GM21737 (cell line): ENCODE measurements around the gene AMPD2.

Experiments used
- ATAC-seq: cut with Tn5 transposase; IDR thresholded peaks from one replicate; pipeline ENCODE4 v1.9.1; 2021; ENCODE audit warnings: mild to moderate bottlenecking, moderate library complexity; ENCODE audit not compliant: unreplicated experiment

AMPD2 gene

GRCh38 chr1:109619576-109620400, at the start of gene AMPD2, which contains the start of gene GNAT2:
AMPD2 (plus strand) TSS chr1:109619837; CDS start chr1:109621176, 1,339 bp downstream.
GNAT2 (minus strand) TSS chr1:109619616; CDS start chr1:109612870, 6,746 bp downstream.
- peak; percentile 42 for ATAC-seq

- ATAC-seq, result no peak
Observed at GRCh38 chr1:109570414-109570813, 49.2 kb upstream of the AMPD2 start.

DNA sequence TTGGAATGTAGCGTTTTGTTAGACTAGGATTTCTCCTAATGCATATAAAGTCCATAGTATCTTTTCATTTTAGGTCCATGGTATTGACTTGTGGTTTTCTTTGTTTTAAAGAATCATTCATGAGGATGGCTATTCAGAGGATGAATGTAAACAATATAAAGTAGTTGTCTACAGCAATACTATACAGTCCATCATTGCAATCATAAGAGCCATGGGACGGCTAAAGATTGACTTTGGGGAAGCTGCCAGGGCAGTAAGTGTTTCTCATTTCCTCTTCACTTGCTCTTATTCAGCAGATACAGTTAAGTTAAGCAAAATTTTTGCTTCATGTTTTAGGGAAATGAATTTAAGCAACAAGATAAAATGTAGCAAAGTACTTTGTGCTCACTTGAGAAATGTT, 45.9 kb upstream of the AMPD2 start:
- ATAC-seq, result no peak

GRCh38 chr1:109578947-109579443, 40.6 kb upstream of the AMPD2 start:
- ATAC-seq, result no peak

DNA sequence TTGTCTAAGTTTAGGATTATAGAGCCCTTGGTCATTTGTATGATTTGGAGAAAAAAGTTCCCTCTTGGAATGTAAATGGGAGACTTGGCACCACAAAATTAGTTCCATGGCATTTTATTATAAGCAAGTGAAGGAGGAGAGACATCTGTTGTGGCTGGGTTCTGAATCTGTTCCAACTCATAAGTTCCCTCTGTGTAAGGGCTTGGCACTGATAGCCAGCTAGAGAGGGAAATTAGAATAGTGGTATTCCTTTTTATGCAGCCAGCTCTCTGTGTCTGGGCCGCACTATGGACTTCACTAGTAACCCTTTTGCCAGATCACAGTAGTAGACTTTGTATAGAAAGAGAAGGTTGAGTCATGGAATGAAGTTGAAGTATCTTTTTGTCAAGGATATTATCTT, 40.1 kb upstream of the AMPD2 start:
- ATAC-seq, result no peak

GRCh38 chr1:109582021-109582420, 37.6 kb upstream of the AMPD2 start:
- ATAC-seq, result no peak

- ATAC-seq, result no peak
Observed at GRCh38 chr1:109584766-109585165, 34.9 kb upstream of the AMPD2 start.

DNA sequence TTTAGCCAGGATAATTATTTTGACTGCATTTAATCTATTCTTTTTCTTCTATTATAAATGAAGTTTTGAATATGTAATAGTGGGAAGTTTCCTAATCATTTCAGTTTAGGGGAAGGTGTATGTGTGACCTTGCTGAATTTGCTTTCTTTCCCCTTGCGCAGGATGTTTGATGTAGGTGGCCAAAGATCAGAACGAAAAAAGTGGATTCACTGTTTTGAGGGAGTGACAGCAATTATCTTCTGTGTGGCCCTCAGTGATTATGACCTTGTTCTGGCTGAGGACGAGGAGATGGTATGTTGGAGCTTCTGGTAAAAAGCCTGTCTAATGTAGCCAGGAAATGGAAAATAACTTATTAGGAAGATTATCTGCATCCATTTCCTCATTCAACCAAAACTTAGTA, 33.6 kb upstream of the AMPD2 start:
- no peak for ATAC-seq

GRCh38 chr1:109589177-109589576, 30.5 kb upstream of the AMPD2 start:
- ATAC-seq, result no peak

- ATAC-seq, result no peak
Observed at GRCh38 chr1:109589679-109590078, 30.0 kb upstream of the AMPD2 start.

DNA sequence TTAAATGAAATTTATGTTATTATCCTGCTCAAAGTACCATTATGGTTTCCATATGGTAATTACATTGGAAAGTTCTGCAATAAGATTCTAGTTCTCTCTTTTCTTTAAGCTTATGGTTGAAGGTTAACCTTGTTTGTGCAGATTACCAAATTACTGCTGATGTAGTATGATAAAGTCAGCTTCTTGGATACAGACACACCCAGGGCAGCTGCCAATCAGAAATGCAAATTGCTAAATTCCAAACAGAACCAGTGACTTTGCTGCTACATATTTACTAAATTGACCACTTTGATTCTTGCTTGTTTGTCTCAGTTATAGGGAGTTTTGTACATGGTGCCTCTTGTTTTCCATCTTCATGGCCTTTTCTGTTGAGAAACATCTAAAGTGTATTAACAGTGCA, 26.7 kb upstream of the AMPD2 start:
- ATAC-seq, result no peak

DNA sequence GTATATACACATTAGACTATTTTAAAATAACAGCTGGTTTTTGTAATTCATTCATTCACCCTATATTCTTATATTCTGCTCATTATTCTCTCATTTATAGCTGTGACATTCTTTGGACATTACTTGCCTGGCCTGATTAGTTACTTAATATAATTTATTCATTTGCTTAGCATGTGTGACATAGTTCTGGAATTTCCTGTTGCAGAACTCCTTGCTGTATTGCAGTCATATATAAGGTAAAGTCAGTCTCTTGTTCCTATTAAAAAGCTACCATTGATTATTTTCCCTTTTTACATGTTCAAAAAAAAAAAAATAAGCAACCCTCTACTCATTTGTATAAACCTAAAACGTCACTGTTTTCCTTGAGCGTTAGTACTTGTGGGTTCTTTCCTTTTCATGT, 24.1 kb upstream of the AMPD2 start:
- no peak for ATAC-seq

- no peak for ATAC-seq
Observed at GRCh38 chr1:109598156-109598555, 21.5 kb upstream of the AMPD2 start.

GRCh38 chr1:109598655-109599054, 21.0 kb upstream of the AMPD2 start:
- ATAC-seq, result no peak

- ATAC-seq, result no peak
Observed at GRCh38 chr1:109603229-109603628, 16.4 kb upstream of the AMPD2 start.

DNA sequence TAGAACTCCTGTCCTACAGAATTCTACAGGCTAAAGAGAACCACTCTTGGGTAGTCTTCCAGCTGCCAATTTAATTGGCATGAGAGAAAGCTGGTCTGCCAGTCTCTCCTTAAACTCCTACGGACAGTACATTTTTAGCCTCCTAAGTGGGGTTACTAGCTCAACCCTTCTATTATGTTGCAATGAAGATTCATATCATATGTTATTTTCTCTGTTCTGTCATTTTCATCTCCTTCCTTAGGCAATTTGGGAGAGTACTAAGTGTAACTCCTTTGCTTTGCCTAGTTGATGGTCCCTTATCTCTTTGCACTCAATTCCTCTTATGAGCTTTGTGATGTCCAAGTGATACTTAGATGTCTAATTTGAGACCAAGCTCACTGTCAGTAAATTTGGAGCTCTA, 14.3 kb upstream of the AMPD2 start:
- no peak for ATAC-seq

GRCh38 chr1:109609881-109610280, 9.8 kb upstream of the AMPD2 start:
- no peak for ATAC-seq

- ATAC-seq, result no peak
Observed at GRCh38 chr1:109610609-109611307, 8.9 kb upstream of the AMPD2 start.

GRCh38 chr1:109611308-109611990, 8.2 kb upstream of the AMPD2 start:
- ATAC-seq, result no peak

GRCh38 chr1:109613361-109614147, 6.1 kb upstream of the AMPD2 start:
- ATAC-seq, result no peak

DNA sequence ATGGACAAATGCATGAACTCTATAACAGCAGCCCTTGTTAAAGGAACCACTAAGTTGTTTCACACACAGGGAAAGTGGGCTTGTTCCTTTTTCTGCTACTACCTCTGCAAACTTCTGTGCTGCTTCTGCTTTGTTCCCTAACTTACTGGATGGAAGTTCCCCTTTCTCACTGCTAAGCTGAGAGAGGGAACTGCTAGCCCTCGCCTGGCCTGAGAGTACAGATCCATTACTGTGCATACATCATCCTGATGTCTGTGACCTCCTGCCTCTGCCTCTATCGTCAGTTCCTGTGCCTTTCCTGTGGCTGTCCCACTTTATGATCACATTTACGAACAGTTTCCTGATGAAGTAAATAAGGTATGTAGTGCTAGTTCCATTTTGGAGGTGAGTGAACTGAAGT, 3.8 kb upstream of the AMPD2 start:
- ATAC-seq, result no peak
